Glutamatergic neuron (in vitro differentiated cells): ENCODE results near the gene NRG3. TPM values are rescaled to one million over a fixed set of nuclear protein-coding genes. Genes with fewer than 3 reads are reported as not detected.

Experiments used
- DNase-seq: peaks from one replicate; pipeline ENCODE4 v3.0.0; 2022
- H3K27ac Mint-ChIP-seq: one replicate; pipeline ENCODE4 v1.8.0; 2020; ENCODE audit warnings: mild to moderate bottlenecking, mixed read lengths, inconsistent platforms; ENCODE audit not compliant: unreplicated experiment
- H3K27me3 Mint-ChIP-seq: one replicate; pipeline ENCODE4 v1.8.0; 2020; ENCODE audit warnings: mild to moderate bottlenecking, moderate library complexity, mixed read lengths, inconsistent platforms; ENCODE audit not compliant: unreplicated experiment
- H3K36me3 Mint-ChIP-seq: one replicate; pipeline ENCODE4 v1.8.0; 2020; ENCODE audit warnings: mild to moderate bottlenecking, mixed read lengths, inconsistent platforms; ENCODE audit not compliant: unreplicated experiment
- H3K4me1 Mint-ChIP-seq: one replicate; pipeline ENCODE4 v1.8.0; 2020; ENCODE audit warnings: mild to moderate bottlenecking, low read depth, mixed read lengths, inconsistent platforms; ENCODE audit not compliant: unreplicated experiment
- H3K4me3 Mint-ChIP-seq: one replicate; pipeline ENCODE4 v1.8.0; 2020; ENCODE audit warnings: mild to moderate bottlenecking, mixed read lengths, inconsistent platforms; ENCODE audit not compliant: unreplicated experiment
- H3K9me3 Mint-ChIP-seq: one replicate; pipeline ENCODE4 v1.8.0; 2020; ENCODE audit warnings: mild to moderate bottlenecking, moderate library complexity, mixed read lengths, inconsistent platforms; ENCODE audit not compliant: unreplicated experiment
- CTCF ChIP-seq: fragments of 200-600 bp; sonication (generic); IDR thresholded peaks from one replicate; pipeline ENCODE4 v1.5.0; 2021; ENCODE audit not compliant: partially characterized antibody, unreplicated experiment
- total RNA-seq: library from RNA; stranded (reverse); fragmentation: NEBNext Ultra II Directional; extraction: Animal tissue kit (Norgen Biotek cat#: 25700); gene quantifications from one replicate; pipeline ENCODE4 v1.2.1, GENCODE V29; 2021; ENCODE audit not compliant: unreplicated experiment

The NRG3 gene
- total RNA-seq, 1 donor from 2014 or later: 3.2 TPM

- Mint-ChIP-seq H3K27me3 (no peaks in the 10 kb centered on the region), H3K27ac (no peak overlapping the region), H3K4me1 (no peaks in the 10 kb centered on the region), H3K36me3 (peaks cover 4% of the 10 kb centered on the region), H3K4me3 (no peak overlapping the region), H3K9me3 (no peaks in the 10 kb centered on the region)
- no peak for DNase-seq
- no peak for TF ChIP-seq CTCF
These were observed 317.7 kb downstream of the NRG3 start for GRCh38 chr10:82192665-82193064.

GRCh38 chr10:82194419-82194818 is 319.4 kb downstream of the NRG3 start:
- Mint-ChIP-seq H3K36me3 (peaks cover 4% of the 10 kb centered on the region), H3K27ac (no peak overlapping the region), H3K9me3 (no peaks in the 10 kb centered on the region), H3K4me1 (no peaks in the 10 kb centered on the region), H3K27me3 (no peaks in the 10 kb centered on the region), H3K4me3 (no peak overlapping the region)
- DNase-seq: no peak
- TF ChIP-seq CTCF: no peak

GRCh38 chr10:82206831-82207230 is 331.8 kb downstream of the NRG3 start:
- Mint-ChIP-seq H3K9me3 (peaks cover 6% of the 10 kb centered on the region), H3K27me3 (no peaks in the 10 kb centered on the region), H3K36me3 (no peaks in the 10 kb centered on the region), H3K27ac (no peak overlapping the region), H3K4me3 (no peak overlapping the region), H3K4me1 (peaks cover 35% of the 10 kb centered on the region)
- TF ChIP-seq CTCF: no peak
- no peak for DNase-seq

GRCh38 chr10:82208726-82209125 is 333.7 kb downstream of the NRG3 start:
- no peak for DNase-seq
- Mint-ChIP-seq H3K4me3 (peak overlapping the region; percentile 53), H3K27ac (peak overlapping the region; percentile 96), H3K36me3 (no peaks in the 10 kb centered on the region), H3K9me3 (peaks cover 4% of the 10 kb centered on the region), H3K4me1 (peaks cover 37% of the 10 kb centered on the region), H3K27me3 (no peaks in the 10 kb centered on the region)
- TF ChIP-seq CTCF: no peak

GRCh38 chr10:82210331-82210730 is 335.3 kb downstream of the NRG3 start:
- peak overlapping the region; percentile 70 for H3K27ac Mint-ChIP-seq
- peaks cover 37% of the 10 kb centered on the region for H3K4me1 Mint-ChIP-seq
- H3K9me3 Mint-ChIP-seq: peaks cover 4% of the 10 kb centered on the region
- no peak for DNase-seq
- no peak for TF ChIP-seq CTCF
- no peaks in the 10 kb centered on the region for H3K36me3 Mint-ChIP-seq
- no peaks in the 10 kb centered on the region for H3K27me3 Mint-ChIP-seq
- H3K4me3 Mint-ChIP-seq: peak overlapping the region; percentile 77
